Natural killer cell (primary cell): Measurements from ENCODE around the gene OSGIN1. TPM values are rescaled to one million over a fixed set of nuclear protein-coding genes. Genes with fewer than 3 reads are reported as not detected.

Experiments
- ATAC-seq, 3 donors: fragments of 150-1000 bp in 2 of 3; fragments of 200-7000 bp in 1 of 3; cut with Tn5 transposase; 1 replicate in 1 of 3; 2 replicates in 2 of 3; pipeline ENCODE4 v1.10.0; 2021; ENCODE audit warnings: mild to moderate bottlenecking in 2 of 3, moderate library complexity in 2 of 3
- DNase-seq, 2 donors: peaks; one replicate each; pipeline versions ENCODE4 v3.0.0 to v3.0.0-alpha.2; 2013 to 2021; ENCODE audit warnings: mixed read lengths in 1 of 2
- H3K27ac ChIP-seq: one replicate; pipeline ENCODE4 v1.5.1; 2013; ENCODE audit warnings: mild to moderate bottlenecking, low read length
- H3K27me3 ChIP-seq: one replicate; pipeline ENCODE4 v1.6.1; 2013; ENCODE audit warnings: low read length; ENCODE audit not compliant: control insufficient read depth, insufficient read depth
- H3K36me3 ChIP-seq: one replicate; pipeline ENCODE4 v1.6.1; 2013; ENCODE audit warnings: low read length; ENCODE audit not compliant: control insufficient read depth, insufficient read depth
- H3K4me1 ChIP-seq: one replicate; pipeline ENCODE4 v1.6.1; 2013; ENCODE audit warnings: low read length; ENCODE audit not compliant: control insufficient read depth, insufficient read depth
- H3K4me3 ChIP-seq: one replicate; pipeline ENCODE4 v1.5.1; 2013; ENCODE audit warnings: low read length
- H3K9me3 ChIP-seq: one replicate; pipeline ENCODE4 v1.6.1; 2013; ENCODE audit warnings: low read length; ENCODE audit not compliant: control insufficient read depth, insufficient read depth
- H3K27ac Mint-ChIP-seq, 2 donors: one replicate each; pipeline ENCODE4 v1.8.0; 2022; ENCODE audit warnings: mild to moderate bottlenecking in 2 of 2, mixed read lengths in 2 of 2, moderate library complexity in 1 of 2
- H3K27me3 Mint-ChIP-seq, 2 donors: one replicate each; pipeline ENCODE4 v1.8.0; 2022; ENCODE audit warnings: low read depth in 2 of 2, mixed read lengths in 2 of 2
- H3K36me3 Mint-ChIP-seq: one replicate; pipeline ENCODE4 v1.8.0; 2022; ENCODE audit warnings: mixed read lengths
- H3K4me1 Mint-ChIP-seq, 2 donors: one replicate each; pipeline ENCODE4 v1.8.0; 2022; ENCODE audit warnings: mixed read lengths in 2 of 2
- H3K4me3 Mint-ChIP-seq: one replicate; pipeline ENCODE4 v1.8.0; 2022; ENCODE audit warnings: mild to moderate bottlenecking, moderate library complexity, mixed read lengths
- H3K9me3 Mint-ChIP-seq, 2 donors: one replicate each; pipeline ENCODE4 v1.8.0; 2022; ENCODE audit warnings: mixed read lengths in 2 of 2
- WGBS: methylation state at CpG from one replicate; pipeline ENCODE4 v1.1.7; 2013; ENCODE audit warnings: missing lambda C conversion rate; ENCODE audit not compliant: insufficient coverage; 5-methylcytosine and 5-hydroxymethylcytosine counted together
- intact Hi-C: fragments of 100-400 bp; cut with micrococcal nuclease; formaldehyde crosslinking; loops from one replicate; pipeline ENCODE4 v1.14.2; 2022
- total RNA-seq, 4 donors: library from RNA; stranded (reverse); fragments of 120-200 nt in 1 of 4; gene quantifications; one replicate each; pipeline versions ENCODE4 v1.2.3 to v1.2.4, GENCODE V29; 2013 to 2022
- TF ChIP-seq, protein P1 (sequence below): fragments of 200-600 bp; IDR thresholded peaks from one replicate; pipeline ENCODE4 v1.8.0; 2022; ENCODE audit warnings: antibody characterized with exemption

OSGIN1 gene
- total RNA-seq, 3 donors from 2014 or later (not counting 1 experiment from before 2014, with no cell fraction given), result 3.9 to 4.1 (median 4.0) TPM

DNA sequence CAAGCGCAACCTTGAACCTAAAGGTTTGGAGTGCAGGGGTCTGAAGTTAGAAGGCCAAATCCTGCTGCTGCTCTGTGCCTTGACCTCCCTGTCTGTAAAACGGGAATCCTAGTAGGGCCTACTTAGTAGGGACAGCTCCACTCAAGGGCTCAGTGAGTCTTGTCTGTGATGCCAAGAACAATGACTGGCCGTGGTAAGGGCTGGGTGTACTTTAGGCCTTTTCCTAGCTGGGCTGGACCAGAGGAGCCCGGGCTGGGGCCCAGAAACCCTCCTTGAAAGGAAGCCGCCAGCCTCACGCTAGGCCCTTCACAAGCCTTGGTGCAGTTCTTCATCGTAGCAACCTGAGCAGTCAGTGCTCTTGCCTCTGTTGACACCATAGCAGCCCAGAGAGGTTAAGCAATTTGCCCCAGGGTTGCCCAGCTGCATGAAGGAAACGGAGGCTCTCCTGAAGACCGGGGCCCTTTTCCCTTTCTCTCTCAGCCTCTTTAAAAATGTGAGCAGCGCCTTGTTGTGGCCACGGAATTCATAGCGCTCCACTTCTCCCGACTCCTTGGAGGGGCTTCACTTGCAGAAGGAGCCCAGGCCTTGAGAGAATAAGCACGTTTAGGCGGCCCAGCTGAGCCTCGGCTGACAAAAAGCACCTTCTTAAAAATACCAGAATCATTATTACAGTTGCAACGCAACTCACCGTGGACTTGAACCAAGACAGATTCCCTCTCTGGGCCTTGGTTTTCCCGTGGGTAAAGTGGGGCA is 19.4 kb downstream of the OSGIN1 start:
- H3K4me1 ChIP-seq, result no peaks in the 10 kb centered on the region
- WGBS, result 86% methylated on average over 19 of the region's 19 CpGs
- H3K36me3 ChIP-seq, result no peaks in the 10 kb centered on the region
- H3K27me3 ChIP-seq, result peaks cover 8% of the 10 kb centered on the region
- no peak for ATAC-seq
- no peaks in the 10 kb centered on the region for H3K9me3 ChIP-seq
- H3K4me3 Mint-ChIP-seq, result no peak overlapping the region
- no peak overlapping the region for H3K4me3 ChIP-seq
- no peaks in the 10 kb centered on the region for H3K9me3 Mint-ChIP-seq
- peaks cover 0 to 5% of the 10 kb centered on the region in 2 donors for H3K4me1 Mint-ChIP-seq
- peaks cover 0 to 14% of the 10 kb centered on the region in 2 donors for H3K27me3 Mint-ChIP-seq
- TF ChIP-seq, protein P1, sequence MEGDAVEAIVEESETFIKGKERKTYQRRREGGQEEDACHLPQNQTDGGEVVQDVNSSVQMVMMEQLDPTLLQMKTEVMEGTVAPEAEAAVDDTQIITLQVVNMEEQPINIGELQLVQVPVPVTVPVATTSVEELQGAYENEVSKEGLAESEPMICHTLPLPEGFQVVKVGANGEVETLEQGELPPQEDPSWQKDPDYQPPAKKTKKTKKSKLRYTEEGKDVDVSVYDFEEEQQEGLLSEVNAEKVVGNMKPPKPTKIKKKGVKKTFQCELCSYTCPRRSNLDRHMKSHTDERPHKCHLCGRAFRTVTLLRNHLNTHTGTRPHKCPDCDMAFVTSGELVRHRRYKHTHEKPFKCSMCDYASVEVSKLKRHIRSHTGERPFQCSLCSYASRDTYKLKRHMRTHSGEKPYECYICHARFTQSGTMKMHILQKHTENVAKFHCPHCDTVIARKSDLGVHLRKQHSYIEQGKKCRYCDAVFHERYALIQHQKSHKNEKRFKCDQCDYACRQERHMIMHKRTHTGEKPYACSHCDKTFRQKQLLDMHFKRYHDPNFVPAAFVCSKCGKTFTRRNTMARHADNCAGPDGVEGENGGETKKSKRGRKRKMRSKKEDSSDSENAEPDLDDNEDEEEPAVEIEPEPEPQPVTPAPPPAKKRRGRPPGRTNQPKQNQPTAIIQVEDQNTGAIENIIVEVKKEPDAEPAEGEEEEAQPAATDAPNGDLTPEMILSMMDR, result no peak
- no peak overlapping the region for H3K27ac ChIP-seq
- H3K27ac Mint-ChIP-seq, result no peak overlapping the region
- intact Hi-C loops, result no loop called here
- H3K36me3 Mint-ChIP-seq, result no peaks in the 10 kb centered on the region
- DNase-seq, result no peak

DNA sequence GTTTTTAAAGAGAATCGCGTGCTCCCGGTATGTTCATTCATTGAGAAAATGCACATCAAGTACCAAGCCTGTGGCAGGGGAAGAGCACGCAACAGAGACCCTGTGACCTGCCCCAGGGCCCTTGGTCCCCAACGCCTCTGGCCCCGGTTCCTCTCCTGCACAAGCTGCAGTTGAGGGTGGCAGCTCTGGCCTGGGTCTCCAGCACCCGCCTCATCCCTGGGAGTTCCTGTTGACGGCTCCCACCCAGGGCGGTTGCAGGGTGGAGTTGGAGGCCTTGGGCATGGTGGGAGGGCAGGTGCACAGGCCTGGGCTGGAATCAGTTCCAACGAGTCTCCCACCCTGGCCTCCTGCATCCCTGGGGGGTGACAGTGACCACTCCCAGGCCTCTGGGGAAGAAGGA is 20.0 kb downstream of the OSGIN1 start:
- DNase-seq, result no peak
- no peaks in the 10 kb centered on the region for H3K9me3 Mint-ChIP-seq
- H3K27me3 Mint-ChIP-seq, result peaks cover 0 to 10% of the 10 kb centered on the region in 2 donors
- H3K36me3 Mint-ChIP-seq, result no peaks in the 10 kb centered on the region
- intact Hi-C loops, result no loop called here
- H3K4me3 ChIP-seq, result no peak overlapping the region
- H3K27ac ChIP-seq, result no peak overlapping the region
- no peak for ATAC-seq
- TF ChIP-seq, protein P1, result no peak
- no peak overlapping the region for H3K27ac Mint-ChIP-seq
- no peaks in the 10 kb centered on the region for H3K4me1 Mint-ChIP-seq
- H3K9me3 ChIP-seq, result no peaks in the 10 kb centered on the region
- H3K36me3 ChIP-seq, result no peaks in the 10 kb centered on the region
- whole genome bisulfite sequencing, result 84% methylated on average over 10 of the region's 10 CpGs
- no peak overlapping the region for H3K4me3 Mint-ChIP-seq
- peaks cover 5% of the 10 kb centered on the region for H3K27me3 ChIP-seq
- H3K4me1 ChIP-seq, result no peaks in the 10 kb centered on the region

DNA sequence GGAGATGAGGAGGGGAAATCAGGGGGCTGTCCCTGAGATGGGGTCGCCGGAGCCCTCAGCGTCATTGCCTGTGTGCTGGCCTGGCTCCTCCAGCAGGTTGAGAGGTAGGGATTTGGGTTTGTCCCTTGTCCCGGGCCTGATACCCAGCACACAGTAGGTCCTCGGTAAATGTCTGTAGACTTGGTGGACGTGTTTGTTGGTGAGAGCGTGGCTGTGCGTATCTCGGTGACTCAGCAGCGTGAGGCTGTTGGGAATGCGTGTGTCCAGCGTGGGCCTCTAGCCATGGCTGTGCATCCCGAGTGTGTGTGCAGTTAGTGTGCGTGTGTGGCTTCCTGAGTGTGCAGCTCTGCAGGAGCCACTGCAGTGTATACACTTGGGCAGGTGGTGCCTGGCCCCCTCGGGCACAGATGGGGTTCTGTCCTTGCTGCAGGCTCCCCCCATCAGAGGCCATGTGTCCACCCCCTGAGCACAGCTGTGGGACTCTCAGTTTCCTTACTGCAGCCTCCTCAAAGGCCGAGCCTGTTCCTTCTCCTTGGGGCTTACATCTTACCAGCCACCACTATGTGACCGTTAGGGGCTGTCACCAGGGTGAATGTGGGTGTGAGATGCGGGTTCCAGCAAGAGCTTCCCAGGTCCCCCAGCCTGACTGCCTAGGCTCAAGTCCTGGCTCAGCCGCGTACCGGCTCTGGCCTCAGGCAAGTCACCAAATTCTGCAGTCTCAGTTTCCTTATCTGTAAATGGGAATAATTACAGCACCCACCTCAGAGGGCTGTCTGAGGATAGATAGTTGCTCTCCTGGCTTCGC is 20.7 kb downstream of the OSGIN1 start:
- Histone ChIP-seq H3K27me3 (peaks cover 5% of the 10 kb centered on the region), H3K9me3 (peaks cover 5% of the 10 kb centered on the region), H3K4me1 (no peaks in the 10 kb centered on the region), H3K4me3 (no peak overlapping the region), H3K27ac (no peak overlapping the region), H3K36me3 (no peaks in the 10 kb centered on the region)
- Mint-ChIP-seq H3K4me1 (no peaks in the 10 kb centered on the region), H3K27me3 (peaks cover 0 to 10% of the 10 kb centered on the region in 2 donors), H3K4me3 (no peak overlapping the region), H3K27ac (no peak overlapping the region), H3K36me3 (no peaks in the 10 kb centered on the region), H3K9me3 (no peaks in the 10 kb centered on the region)
- intact Hi-C loops, result no loop called here
- TF ChIP-seq, protein P1, result no peak
- ATAC-seq, result no peak
- DNase-seq, result no peak
- WGBS, result 80% methylated on average over 22 of the region's 22 CpGs
